HEK293 (cell line): ENCODE data around the gene LLGL2.
"Not testable (repeated sequence)": the region's sequence is repeated elsewhere in the genome, so short reads cannot be mapped to it uniquely, and the experiment has no call there.

Experiments
- CTCF ChIA-PET: fragments of 350-600 bp; formaldehyde crosslinking; extraction: SDS; loops from one replicate; lab custom pipeline; 2021; ENCODE audit warnings: antibody characterized with exemption; lab: Yijun Ruan, JAX
- POLR2A ChIA-PET: fragments of 300-600 bp; formaldehyde crosslinking; extraction: SDS; loops from one replicate; lab custom pipeline; 2020; ENCODE audit warnings: antibody characterized with exemption, inconsistent platforms; lab: Yijun Ruan, JAX
- H3K27ac ChIP-seq: fragments of 200-500 bp; sonication (Bioruptor generic); 2 replicates; pipeline ENCODE4 v1.5.1; 2014; ENCODE audit warnings: low read depth, low read length, control low read depth, inconsistent platforms; ENCODE audit errors: extremely low read depth
- H3K36me3 ChIP-seq, 2 experiments: fragments of 200-500 bp in 1 of 2; sonication (Bioruptor generic) in 1 of 2; 1 replicate in 1 of 2; 2 replicates in 1 of 2; pipeline ENCODE4 v1.5.1; 2014 to 2017; ENCODE audit warnings: inconsistent platforms in 2 of 2, low read length in 2 of 2; ENCODE audit not compliant: control insufficient read depth in 2 of 2, insufficient read depth in 1 of 2
- H3K4me1 ChIP-seq: fragments of 200-500 bp; sonication (Bioruptor generic); 2 replicates; pipeline ENCODE4 v1.5.1; 2014; ENCODE audit warnings: mild to moderate bottlenecking, low read length, inconsistent platforms; ENCODE audit not compliant: control insufficient read depth, insufficient read depth
- H3K4me3 ChIP-seq: 2 replicates; pipeline ENCODE4 v1.5.1; 2011; ENCODE audit warnings: low read depth, mild to moderate bottlenecking, control low read depth, low read length, moderate library complexity
- H3K9me3 ChIP-seq: fragments of 200-500 bp; sonication (Bioruptor generic); 2 replicates; pipeline ENCODE4 v1.5.1; 2014; ENCODE audit warnings: low read depth, low read length, inconsistent platforms; ENCODE audit not compliant: control insufficient read depth, insufficient read depth
- EGR2 ChIP-seq: fragments of 450-650 bp; formaldehyde crosslinking; IDR thresholded peaks from 2 replicates; pipeline ENCODE4 v1.5.1; 2016; ENCODE audit warnings: low read depth, missing biosample characterization, missing genetic modification characterization
- GLIS1 ChIP-seq: fragments of 450-650 bp; formaldehyde crosslinking; IDR thresholded peaks from 2 replicates; pipeline ENCODE4 v1.5.1; 2016; ENCODE audit warnings: missing biosample characterization, missing genetic modification characterization
- GLIS2 ChIP-seq: fragments of 450-650 bp; formaldehyde crosslinking; IDR thresholded peaks from 2 replicates; pipeline ENCODE4 v1.5.1; 2016; ENCODE audit warnings: missing biosample characterization, missing genetic modification characterization
- KLF1 ChIP-seq: fragments of 450-650 bp; formaldehyde crosslinking; IDR thresholded peaks from 2 replicates; pipeline ENCODE4 v1.5.1; 2016; ENCODE audit warnings: missing biosample characterization, missing genetic modification characterization
- KLF17 ChIP-seq: fragments of 450-650 bp; formaldehyde crosslinking; IDR thresholded peaks from 2 replicates; pipeline ENCODE4 v1.5.1; 2016; ENCODE audit warnings: missing biosample characterization, missing genetic modification characterization
- MZF1 ChIP-seq: fragments of 450-650 bp; formaldehyde crosslinking; IDR thresholded peaks from 2 replicates; pipeline ENCODE4 v1.5.1; 2017; ENCODE audit warnings: missing biosample characterization, missing genetic modification characterization, borderline replicate concordance
- PRDM2 ChIP-seq: fragments of 450-650 bp; formaldehyde crosslinking; IDR thresholded peaks from 2 replicates; pipeline ENCODE4 v1.5.1; 2016; ENCODE audit warnings: missing biosample characterization, missing genetic modification characterization, borderline replicate concordance
- SCRT1 ChIP-seq: fragments of 450-650 bp; formaldehyde crosslinking; IDR thresholded peaks from 2 replicates; pipeline ENCODE4 v1.5.1; 2016; ENCODE audit warnings: missing biosample characterization, missing genetic modification characterization, borderline replicate concordance
- SCRT2 ChIP-seq: fragments of 450-650 bp; formaldehyde crosslinking; IDR thresholded peaks from 2 replicates; pipeline ENCODE4 v1.5.1; 2016; ENCODE audit warnings: missing biosample characterization, missing genetic modification characterization
- ZBTB44 ChIP-seq: fragments of 450-650 bp; IDR thresholded peaks from 2 replicates; pipeline ENCODE4 v1.5.1; 2018; ENCODE audit warnings: missing biosample characterization, mild to moderate bottlenecking, missing genetic modification characterization
- ZFHX2 ChIP-seq: fragments of 450-650 bp; formaldehyde crosslinking; conservative IDR thresholded peaks from 2 replicates; pipeline ENCODE4 v1.5.1; 2016; ENCODE audit warnings: missing biosample characterization, missing genetic modification characterization
- ZNF202 ChIP-seq: fragments of 450-650 bp; formaldehyde crosslinking; IDR thresholded peaks from 2 replicates; pipeline ENCODE4 v1.5.1; 2016; ENCODE audit warnings: missing biosample characterization, missing genetic modification characterization, borderline replicate concordance
- ZNF394 ChIP-seq: fragments of 450-650 bp; formaldehyde crosslinking; IDR thresholded peaks from 2 replicates; pipeline ENCODE4 v1.5.1; 2016; ENCODE audit warnings: missing biosample characterization, missing genetic modification characterization, mild to moderate bottlenecking, moderate library complexity, borderline replicate concordance

LLGL2 gene

DNA sequence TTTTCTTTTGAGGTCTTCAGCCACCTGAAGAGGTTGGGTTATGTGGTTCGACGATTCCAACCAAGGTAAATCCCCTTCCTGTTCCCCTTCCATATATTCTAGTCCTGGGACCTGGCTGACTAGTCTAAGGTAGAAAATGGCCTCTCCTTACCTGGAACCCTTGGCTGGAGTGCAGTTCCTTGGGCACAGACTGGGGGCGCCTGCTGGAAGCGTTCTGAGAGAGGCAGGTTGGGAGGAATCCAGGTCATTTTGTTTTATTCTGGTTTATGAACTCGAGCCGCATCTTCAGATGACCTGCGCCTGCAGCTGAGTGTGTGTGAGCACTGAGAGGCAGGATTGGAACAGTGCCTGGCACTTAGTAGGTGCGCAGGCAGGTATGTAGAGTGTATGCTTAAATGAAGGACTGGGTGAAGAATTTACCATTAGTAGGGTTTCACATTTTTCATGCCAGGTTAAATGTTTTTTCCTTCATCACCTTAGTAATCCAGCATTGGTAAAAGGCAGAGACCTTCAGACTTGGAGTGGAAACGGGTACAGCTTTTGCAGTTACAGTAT is 6.4 kb upstream of the LLGL2 start (continued):
- TF ChIP-seq PRDM2 (tag by site-specific recombination) (no peak), ZNF202 (no peak), ZNF394 (tag by site-specific recombination) (no peak), SCRT1 (no peak)

DNA sequence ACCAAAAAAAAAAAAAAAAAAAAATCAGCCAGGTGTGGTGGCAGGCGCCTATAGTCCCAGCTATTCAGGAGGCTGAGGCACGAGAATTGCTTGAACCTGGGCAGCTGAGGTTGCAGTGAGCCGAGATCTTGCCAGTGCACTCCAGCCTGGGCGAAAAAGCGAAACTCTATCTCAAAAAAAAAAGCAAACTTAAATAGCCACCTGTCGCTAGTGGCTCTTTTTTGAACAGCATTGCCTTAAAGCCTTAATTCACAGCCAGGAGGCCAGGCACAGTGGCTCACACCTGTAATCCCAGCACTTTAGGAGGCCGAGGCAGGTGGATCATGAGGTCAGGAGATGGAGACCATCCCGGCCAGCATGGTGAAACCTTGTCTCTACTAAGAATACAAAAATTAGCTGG is 5.1 kb upstream of the LLGL2 start:
- H3K27ac ChIP-seq, H3K9me3 ChIP-seq, H3K4me3 ChIP-seq, H3K4me1 ChIP-seq: not testable (repeated sequence)
- CTCF ChIA-PET, result interaction anchor here (0.6 to 1.1 kb wide), 3 partner anchors 17 to 113 kb away, joined by 3 to 5 read pairs (median 4); no protein-coding TSS in a partner anchor
- peaks cover 13 to 59% of the 10 kb centered on the region in 2 experiments; a peak in 2 of 3 replicates for H3K36me3 ChIP-seq
- TF ChIP-seq SCRT2 (tag by site-specific recombination) (peak; percentile 80), SCRT1 (peak; percentile 70; the same call in 1 of the 2 replicates)
- POLR2A ChIA-PET, result interaction anchor here (0.6 to 1.4 kb wide), 2 partner anchors 14 to 258 kb away, joined by 3 to 4 read pairs; no protein-coding TSS in a partner anchor

DNA sequence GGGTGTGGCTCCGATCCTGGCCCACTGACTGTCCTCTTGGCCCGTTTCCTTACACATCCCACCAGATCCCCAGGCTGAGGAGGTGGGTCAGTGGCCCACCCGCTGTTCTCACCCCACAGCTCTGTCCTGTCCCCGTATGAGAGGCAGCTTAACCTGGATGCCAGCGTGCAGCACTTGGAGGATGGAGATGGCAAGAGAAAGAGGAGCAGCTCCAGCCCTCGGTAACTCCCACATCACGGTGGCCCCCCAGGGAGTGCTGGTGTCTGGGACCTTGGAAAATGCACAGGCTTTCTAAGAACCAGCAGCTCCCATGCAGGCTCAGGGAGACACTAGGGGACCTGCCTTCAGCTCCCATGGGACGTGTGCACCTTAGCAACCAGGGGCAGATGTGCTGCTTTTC is 4.2 kb upstream of the LLGL2 start:
- peaks cover 13 to 59% of the 10 kb centered on the region in 2 experiments; a peak in 2 of 3 replicates for H3K36me3 ChIP-seq
- ChIA-PET POLR2A (interaction anchor here (0.5 kb wide), 1 partner anchor 112 kb away, joined by 3 read pairs; no protein-coding TSS in a partner anchor), CTCF (interaction anchor here (0.5 to 1.1 kb wide), 3 partner anchors 18 to 317 kb away, joined by 3 to 5 read pairs (median 3); no protein-coding TSS in a partner anchor)
- H3K27ac ChIP-seq, result no peak overlapping the region
- peaks cover 5% of the 10 kb centered on the region for H3K4me1 ChIP-seq
- no peaks in the 10 kb centered on the region for H3K9me3 ChIP-seq
- no peak overlapping the region for H3K4me3 ChIP-seq
- TF ChIP-seq GLIS2 (tag by site-specific recombination), result 0 out of 2 replicates have a peak, but pooled peaks have one; percentile 14
- no peak for TF ChIP-seq MZF1 (tag by site-specific recombination)
- TF ChIP-seq GLIS1, result peak; percentile 66
- TF ChIP-seq, all 188 proteins: peak for 2

DNA sequence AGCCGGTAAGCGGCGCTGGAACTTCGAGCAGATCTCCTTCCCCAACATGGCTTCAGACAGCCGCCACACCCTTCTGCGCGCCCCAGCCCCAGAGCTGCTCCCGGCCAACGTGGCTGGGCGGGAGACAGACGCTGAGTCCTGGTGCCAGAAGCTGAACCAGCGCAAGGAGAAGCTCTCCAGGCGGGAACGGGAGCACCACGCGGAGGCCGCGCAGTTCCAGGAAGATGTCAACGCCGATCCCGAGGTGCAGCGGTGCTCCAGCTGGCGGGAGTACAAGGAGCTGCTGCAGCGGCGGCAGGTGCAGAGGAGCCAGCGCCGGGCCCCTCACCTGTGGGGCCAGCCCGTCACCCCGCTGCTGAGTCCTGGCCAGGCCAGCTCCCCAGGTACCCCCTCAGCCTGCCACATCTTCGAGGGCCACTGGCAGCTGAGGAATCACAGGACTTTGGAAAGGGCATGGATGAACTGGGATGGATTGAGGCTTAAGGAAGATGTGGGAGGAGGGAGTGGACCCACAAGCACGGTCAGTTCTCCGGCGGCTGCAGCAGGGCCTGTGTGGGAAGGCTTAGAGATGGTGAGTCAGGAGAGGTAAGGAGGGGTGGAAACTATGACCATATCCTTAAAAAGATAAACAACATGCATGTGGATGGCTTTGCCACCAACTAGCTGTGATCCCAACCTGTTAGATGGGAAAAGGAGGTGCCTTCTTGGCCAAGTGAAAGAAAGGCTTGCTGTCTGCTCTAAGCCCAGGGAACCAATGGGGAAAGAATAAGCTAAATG is 3.4 kb upstream of the LLGL2 start:
- CTCF ChIA-PET, result interaction anchor here (0.5 to 1.6 kb wide), 7 partner anchors 8 to 1238 kb away, joined by 3 to 8 read pairs (median 3); partner anchors contain the start of gene SMIM5
- no peak overlapping the region for H3K4me3 ChIP-seq
- H3K4me1 ChIP-seq, result peaks cover 5% of the 10 kb centered on the region
- POLR2A ChIA-PET, result interaction anchor here (0.6 kb wide), 1 partner anchor 201 kb away, joined by 3 read pairs; no protein-coding TSS in a partner anchor
- no peaks in the 10 kb centered on the region for H3K9me3 ChIP-seq
- peaks cover 13 to 59% of the 10 kb centered on the region in 2 experiments; a peak in 2 of 3 replicates for H3K36me3 ChIP-seq
- TF ChIP-seq EGR2 (tag by site-specific recombination), result peak; percentile 58; the same call in 1 of the 2 replicates
- peak; percentile 57; the same call in 1 of the 2 replicates for TF ChIP-seq KLF17 (tag by site-specific recombination)
- peak; percentile 33; the same call in 1 of the 2 replicates for TF ChIP-seq ZFHX2 (tag by site-specific recombination)
- no peak for TF ChIP-seq ZBTB44 (tag by site-specific recombination)
- no peak for TF ChIP-seq KLF1 (tag by site-specific recombination)
- no peak overlapping the region for H3K27ac ChIP-seq
